Erythroblast (primary cell): ENCODE data around the gene DNAJC5G.

ENCODE experiments used
- GATA1 ChIP-seq: IDR thresholded peaks from 2 replicates; pipeline ENCODE4 v1.6.1; 2011; ENCODE audit warnings: low read depth, mild to moderate bottlenecking, control low read depth, low read length, moderate library complexity
- POLR2A ChIP-seq: IDR thresholded peaks from 2 replicates; pipeline ENCODE4 v1.6.1; 2011; ENCODE audit warnings: mild to moderate bottlenecking, low read length

- no peak for TF ChIP-seq POLR2A
- no peak for TF ChIP-seq GATA1
Measured at GRCh38 chr2:27313882-27314645, 38.8 kb downstream of the DNAJC5G start.
